Naive thymus-derived CD4-positive, alpha-beta T cell (primary cell): ENCODE results near the gene ARL14EPL. TPM values are rescaled to one million over a fixed set of nuclear protein-coding genes. Genes with fewer than 3 reads are reported as not detected.

Experiments
- ATAC-seq: fragments of 150-1000 bp; cut with Tn5 transposase; 2 replicates; pipeline ENCODE4 v1.10.0; 2021; ENCODE audit warnings: mild to moderate bottlenecking, moderate library complexity
- CTCF ChIA-PET: fragments of 350-600 bp; sonication (Branson Sonifier 250); formaldehyde crosslinking; loops from one replicate; lab custom pipeline; 2021; ENCODE audit warnings: antibody characterized with exemption; lab: Charles Lee
- POLR2A ChIA-PET: fragments of 350-600 bp; sonication (Branson Sonifier 250); formaldehyde crosslinking; loops from one replicate; lab custom pipeline; 2021; ENCODE audit warnings: antibody characterized with exemption, inconsistent platforms; lab: Charles Lee
- DNase-seq, 9 donors: peaks; one replicate each; pipeline versions ENCODE4 v3.0.0 to v3.0.0-alpha.2; 2020 to 2022; ENCODE audit warnings: mixed read lengths in 1 of 9
- H3K27ac ChIP-seq: one replicate; pipeline ENCODE4 v1.7.0; 2013; ENCODE audit warnings: mild to moderate bottlenecking, low read depth, low read length, moderate library complexity
- H3K27me3 ChIP-seq, 2 donors: one replicate each; pipeline ENCODE4 v1.7.0; 2013; ENCODE audit warnings: low read length in 2 of 2, mild to moderate bottlenecking in 2 of 2, moderate library complexity in 2 of 2; ENCODE audit not compliant: control insufficient read depth in 2 of 2, insufficient read depth in 2 of 2
- H3K36me3 ChIP-seq, 3 experiments: 1 replicate in 2 of 3; 2 replicates in 1 of 3; pipeline ENCODE4 v1.7.0; 2013; ENCODE audit warnings: low read length in 3 of 3, mild to moderate bottlenecking in 3 of 3, moderate library complexity in 1 of 3; ENCODE audit not compliant: insufficient read depth in 3 of 3, control insufficient read depth in 2 of 3
- H3K4me1 ChIP-seq, 2 donors: one replicate each; pipeline ENCODE4 v1.7.0; 2013; ENCODE audit warnings: low read length in 2 of 2, mild to moderate bottlenecking in 2 of 2, moderate library complexity in 1 of 2; ENCODE audit not compliant: control insufficient read depth in 2 of 2, insufficient read depth in 2 of 2
- H3K4me3 ChIP-seq: 2 replicates; pipeline ENCODE4 v1.7.0; 2013; ENCODE audit warnings: mild to moderate bottlenecking, low read length
- H3K9me3 ChIP-seq, 3 experiments: 1 replicate in 2 of 3; 2 replicates in 1 of 3; pipeline ENCODE4 v1.7.0; 2013; ENCODE audit warnings: low read length in 3 of 3; ENCODE audit not compliant: control insufficient read depth in 2 of 3
- H3K27ac Mint-ChIP-seq, 9 donors: one replicate each; pipeline ENCODE4 v1.8.0; 2020 to 2022; ENCODE audit warnings: mixed read lengths in 9 of 9, mild to moderate bottlenecking in 8 of 9, moderate library complexity in 5 of 9, inconsistent platforms in 2 of 9
- H3K27me3 Mint-ChIP-seq, 5 donors: one replicate each; pipeline ENCODE4 v1.8.0; 2021 to 2022; ENCODE audit warnings: mixed read lengths in 5 of 5, mild to moderate bottlenecking in 1 of 5
- H3K36me3 Mint-ChIP-seq, 5 donors: one replicate each; pipeline ENCODE4 v1.8.0; 2020 to 2022; ENCODE audit warnings: mixed read lengths in 5 of 5, mild to moderate bottlenecking in 3 of 5, inconsistent platforms in 1 of 5
- H3K4me1 Mint-ChIP-seq, 7 donors: one replicate each; pipeline ENCODE4 v1.8.0; 2020 to 2022; ENCODE audit warnings: mixed read lengths in 7 of 7, mild to moderate bottlenecking in 3 of 7, inconsistent platforms in 1 of 7
- H3K4me3 Mint-ChIP-seq, 10 donors: one replicate each; pipeline ENCODE4 v1.8.0; 2020 to 2022; ENCODE audit warnings: mild to moderate bottlenecking in 10 of 10, mixed read lengths in 10 of 10, moderate library complexity in 6 of 10, inconsistent platforms in 2 of 10
- H3K9me3 Mint-ChIP-seq, 11 donors: one replicate each; pipeline ENCODE4 v1.8.0; 2020 to 2022; ENCODE audit warnings: mixed read lengths in 11 of 11, mild to moderate bottlenecking in 4 of 11, inconsistent platforms in 1 of 11, moderate library complexity in 1 of 11
- intact Hi-C, 2 donors: fragments of 100-400 bp; cut with micrococcal nuclease; formaldehyde crosslinking; loops; one replicate each; pipeline ENCODE4 v1.15.1; 2023
- polyA plus RNA-seq, 2 donors: library from polyadenylated mRNA; unstranded; fragments of 300-500 nt; fragmentation: Illumina TruSeq; gene quantifications; one replicate each; pipeline ENCODE4 v1.2.3, GENCODE V29; 2021
- total RNA-seq, 6 experiments: library from RNA in 5 of 6; stranded (reverse) in 5 of 6; gene quantifications; 1 replicate in 5 of 6; 2 replicates in 1 of 6; pipeline ENCODE4 v1.2.3 and lab custom pipeline; 2021 to 2026

ARL14EPL gene
- total RNA-seq (not detected), polyA plus RNA-seq (not detected), total RNA-seq (lab: John Stamatoyannopoulos, UW) (not detected)

GRCh38 chr5:116032094-116032517, at the start of gene ARL14EPL:
ARL14EPL (plus strand) TSS chr5:116032472; CDS start chr5:116051466, 18,994 bp downstream.
- Histone ChIP-seq H3K27me3 (no peaks in the 10 kb centered on the region), H3K4me3 (no peak within 1 kb of the TSS), H3K9me3 (no peaks in the 10 kb centered on the region), H3K4me1 (no peaks in the 10 kb centered on the region), H3K36me3 (no peaks in the 10 kb centered on the region), H3K27ac (no peak within 1 kb of the TSS)
- no peak within 1 kb of the TSS for H3K4me3 Mint-ChIP-seq
- no peak within 1 kb of the TSS for H3K27ac Mint-ChIP-seq
- no peak for DNase-seq
- H3K27me3 Mint-ChIP-seq: peaks cover 13 to 42% (median 24%) of the 10 kb centered on the region in 5 donors
- ChIA-PET CTCF (no interaction called here), POLR2A (no interaction called here)
- no peaks in the 10 kb centered on the region for H3K36me3 Mint-ChIP-seq
- peak; percentile 77 for ATAC-seq
- H3K9me3 Mint-ChIP-seq: peaks cover 0 to 2% (median 0%) of the 10 kb centered on the region in 11 donors
- intact Hi-C loops: no loop called here
- H3K4me1 Mint-ChIP-seq: no peaks in the 10 kb centered on the region

- CTCF ChIA-PET: interaction anchor here (0.6 kb wide), 1 partner anchor 529 kb away, joined by 4 read pairs; no protein-coding TSS in a partner anchor
- H3K36me3 Mint-ChIP-seq: peaks cover 0 to 6% (median 0%) of the 10 kb centered on the region in 5 donors
- Histone ChIP-seq H3K27ac (no peak overlapping the region), H3K36me3 (no peaks in the 10 kb centered on the region), H3K4me3 (no peak overlapping the region), H3K4me1 (no peaks in the 10 kb centered on the region), H3K9me3 (no peaks in the 10 kb centered on the region), H3K27me3 (no peaks in the 10 kb centered on the region)
- intact Hi-C loops: no loop called here
- no peak for ATAC-seq
- H3K27ac Mint-ChIP-seq: no peak overlapping the region
- no peaks in the 10 kb centered on the region for H3K4me1 Mint-ChIP-seq
- no peak for DNase-seq
- peaks cover 0 to 5% (median 0%) of the 10 kb centered on the region in 11 donors for H3K9me3 Mint-ChIP-seq
- POLR2A ChIA-PET: no interaction called here
- H3K4me3 Mint-ChIP-seq: no peak overlapping the region
- peaks cover 11 to 29% (median 19%) of the 10 kb centered on the region in 5 donors for H3K27me3 Mint-ChIP-seq
These were observed 48.8 kb upstream of the ARL14EPL start for GRCh38 chr5:115983519-115983918.

- Mint-ChIP-seq H3K9me3 (no peaks in the 10 kb centered on the region), H3K27me3 (peaks cover 2 to 13% (median 5%) of the 10 kb centered on the region in 5 donors), H3K4me3 (no peak overlapping the region), H3K27ac (no peak overlapping the region), H3K4me1 (no peaks in the 10 kb centered on the region), H3K36me3 (no peaks in the 10 kb centered on the region)
- DNase-seq (no peak), ATAC-seq (no peak)
- CTCF ChIA-PET: interaction anchor here (0.5 kb wide), 1 partner anchor 50 kb away, joined by 4 read pairs; no protein-coding TSS in a partner anchor
- no peaks in the 10 kb centered on the region for H3K27me3 ChIP-seq
- H3K4me1 ChIP-seq: no peaks in the 10 kb centered on the region
- intact Hi-C loops: no loop called here
- H3K36me3 ChIP-seq: no peaks in the 10 kb centered on the region
- no peak overlapping the region for H3K4me3 ChIP-seq
- POLR2A ChIA-PET: no interaction called here
- H3K27ac ChIP-seq: no peak overlapping the region
- no peaks in the 10 kb centered on the region for H3K9me3 ChIP-seq
These were observed 46.2 kb upstream of the ARL14EPL start for GRCh38 chr5:115985802-115986757.

GRCh38 chr5:115988002-115988401, 44.3 kb upstream of the ARL14EPL start:
- ChIA-PET CTCF (no interaction called here), POLR2A (no interaction called here)
- no peak overlapping the region for H3K27ac ChIP-seq
- H3K4me1 Mint-ChIP-seq: no peaks in the 10 kb centered on the region
- no peaks in the 10 kb centered on the region for H3K36me3 Mint-ChIP-seq
- no peaks in the 10 kb centered on the region for H3K36me3 ChIP-seq
- H3K4me3 Mint-ChIP-seq: no peak overlapping the region
- H3K9me3 ChIP-seq: no peaks in the 10 kb centered on the region
- H3K27ac Mint-ChIP-seq: no peak overlapping the region
- H3K27me3 ChIP-seq: no peaks in the 10 kb centered on the region
- H3K4me3 ChIP-seq: no peak overlapping the region
- no peaks in the 10 kb centered on the region for H3K4me1 ChIP-seq
- no peaks in the 10 kb centered on the region for H3K9me3 Mint-ChIP-seq
- H3K27me3 Mint-ChIP-seq: peaks cover 0 to 14% (median 5%) of the 10 kb centered on the region in 5 donors
- DNase-seq: no peak
- intact Hi-C loops: no loop called here
- no peak for ATAC-seq

GRCh38 chr5:115992848-115993350, 39.4 kb upstream of the ARL14EPL start:
- no peaks in the 10 kb centered on the region for H3K36me3 Mint-ChIP-seq
- DNase-seq: no peak
- H3K4me3 Mint-ChIP-seq: no peak overlapping the region
- Histone ChIP-seq H3K36me3 (no peaks in the 10 kb centered on the region), H3K4me3 (no peak overlapping the region), H3K27ac (no peak overlapping the region), H3K9me3 (no peaks in the 10 kb centered on the region), H3K4me1 (no peaks in the 10 kb centered on the region), H3K27me3 (no peaks in the 10 kb centered on the region)
- intact Hi-C loops: no loop called here
- H3K27me3 Mint-ChIP-seq: peaks cover 10 to 24% (median 16%) of the 10 kb centered on the region in 5 donors
- no peak for ATAC-seq
- CTCF ChIA-PET: interaction anchor here (0.6 kb wide), 1 partner anchor 636 kb away, joined by 4 read pairs; no protein-coding TSS in a partner anchor
- no peaks in the 10 kb centered on the region for H3K4me1 Mint-ChIP-seq
- H3K27ac Mint-ChIP-seq: no peak overlapping the region
- POLR2A ChIA-PET: no interaction called here
- H3K9me3 Mint-ChIP-seq: no peaks in the 10 kb centered on the region

GRCh38 chr5:115995351-115995750, 36.9 kb upstream of the ARL14EPL start:
- ATAC-seq (no peak), DNase-seq (no peak)
- no peaks in the 10 kb centered on the region for H3K4me1 Mint-ChIP-seq
- no peaks in the 10 kb centered on the region for H3K4me1 ChIP-seq
- H3K4me3 ChIP-seq: no peak overlapping the region
- H3K9me3 ChIP-seq: no peaks in the 10 kb centered on the region
- no peaks in the 10 kb centered on the region for H3K36me3 Mint-ChIP-seq
- CTCF ChIA-PET: no interaction called here
- H3K27me3 Mint-ChIP-seq: peaks cover 10 to 31% (median 19%) of the 10 kb centered on the region in 5 donors
- no peak overlapping the region for H3K27ac ChIP-seq
- POLR2A ChIA-PET: interaction anchor here (0.9 kb wide), 1 partner anchor 11 kb away, joined by 4 read pairs; no protein-coding TSS in a partner anchor
- H3K27me3 ChIP-seq: no peaks in the 10 kb centered on the region
- no peaks in the 10 kb centered on the region for H3K9me3 Mint-ChIP-seq
- H3K27ac Mint-ChIP-seq: no peak overlapping the region
- H3K36me3 ChIP-seq: no peaks in the 10 kb centered on the region
- intact Hi-C loops: no loop called here
- no peak overlapping the region for H3K4me3 Mint-ChIP-seq
